GM23338 (cell line): Measurements from ENCODE around the gene YES1. TPM values are rescaled to one million over a fixed set of nuclear protein-coding genes. Genes with fewer than 3 reads are reported as not detected.

Source experiments
- ATAC-seq: fragments of 200-7000 bp; cut with Tn5 transposase; 3 replicates; pipeline ENCODE4 v1.9.1; 2020
- DNase-seq: peaks from one replicate; pipeline ENCODE4 v3.0.0-alpha.2; 2015; ENCODE audit warnings: low spot score
- H2AFZ ChIP-seq: fragments of 200-600 bp; sonication (generic); 2 replicates; pipeline ENCODE4 v1.8.0; 2016; ENCODE audit warnings: antibody characterized with exemption, mild to moderate bottlenecking, moderate library complexity
- H3F3A ChIP-seq: fragments of 200-600 bp; sonication (generic); replicated peaks from 2 replicates; pipeline ENCODE4 v1.8.0; 2017; ENCODE audit warnings: antibody characterized with exemption, mixed run types, low read depth
- H3K27ac ChIP-seq: fragments of 200-600 bp; sonication (generic); 2 replicates; pipeline ENCODE4 v1.6.1; 2016; ENCODE audit warnings: low read depth
- H3K27me3 ChIP-seq: fragments of 200-600 bp; sonication (generic); 2 replicates; pipeline ENCODE4 v1.8.0; 2016; ENCODE audit warnings: mild to moderate bottlenecking, mixed run types, moderate library complexity; ENCODE audit not compliant: insufficient read depth
- H3K36me3 ChIP-seq: fragments of 200-600 bp; sonication (generic); 2 replicates; pipeline ENCODE4 v1.8.0; 2016; ENCODE audit warnings: mild to moderate bottlenecking; ENCODE audit not compliant: insufficient read depth
- H3K4me1 ChIP-seq: fragments of 200-600 bp; sonication (generic); 2 replicates; pipeline ENCODE4 v1.8.0; 2016; ENCODE audit warnings: mild to moderate bottlenecking, moderate library complexity; ENCODE audit not compliant: insufficient read depth
- H3K4me2 ChIP-seq: fragments of 200-600 bp; sonication (generic); 2 replicates; pipeline ENCODE4 v1.7.1; 2017; ENCODE audit warnings: mixed run types
- H3K4me3 ChIP-seq: fragments of 200-600 bp; sonication (generic); 2 replicates; pipeline ENCODE4 v1.6.1; 2016; ENCODE audit warnings: mixed run types
- H3K79me2 ChIP-seq: fragments of 200-600 bp; sonication (generic); replicated peaks from 2 replicates; pipeline ENCODE4 v1.8.0; 2017; ENCODE audit warnings: mild to moderate bottlenecking; ENCODE audit not compliant: insufficient read depth
- H3K9me2 ChIP-seq: fragments of 200-600 bp; sonication (generic); 2 replicates; pipeline ENCODE4 v1.8.0; 2017; ENCODE audit not compliant: insufficient read depth
- H4K20me1 ChIP-seq: fragments of 200-600 bp; sonication (generic); replicated peaks from 2 replicates; pipeline ENCODE4 v1.8.0; 2017; ENCODE audit warnings: mild to moderate bottlenecking; ENCODE audit not compliant: insufficient read depth
- H3K27ac Mint-ChIP-seq: 2 replicates; pipeline ENCODE4 v1.8.0; 2020; ENCODE audit warnings: inconsistent platforms, mild to moderate bottlenecking, moderate library complexity, mixed read lengths
- H3K27me3 Mint-ChIP-seq: 3 replicates; pipeline ENCODE4 v1.8.0; 2022; ENCODE audit warnings: low read depth, mild to moderate bottlenecking, moderate library complexity, mixed read lengths, inconsistent platforms; ENCODE audit not compliant: insufficient read depth, poor library complexity
- H3K36me3 Mint-ChIP-seq: 3 replicates; pipeline ENCODE4 v1.8.0; 2021; ENCODE audit warnings: low read depth, mild to moderate bottlenecking, inconsistent platforms, moderate library complexity, mixed read lengths
- H3K4me1 Mint-ChIP-seq: 3 replicates; pipeline ENCODE4 v1.8.0; 2020; ENCODE audit warnings: mild to moderate bottlenecking, inconsistent platforms, mixed read lengths
- H3K4me3 Mint-ChIP-seq: 3 replicates; pipeline ENCODE4 v1.8.0; 2021; ENCODE audit warnings: moderate library complexity, mild to moderate bottlenecking, inconsistent platforms, mixed read lengths
- H3K9me3 Mint-ChIP-seq: 3 replicates; pipeline ENCODE4 v1.8.0; 2020; ENCODE audit warnings: moderate library complexity, mild to moderate bottlenecking, inconsistent platforms, mixed read lengths
- CREB1 ChIP-seq: fragments of 250-450 bp; sonication (Bioruptor Pico); IDR thresholded peaks from 2 replicates; pipeline ENCODE4 v1.5.0; 2020; ENCODE audit warnings: low read depth, mild to moderate bottlenecking, moderate library complexity
- EZH2 ChIP-seq: fragments of 200-600 bp; sonication (generic); IDR thresholded peaks from one replicate; pipeline ENCODE4 v1.8.0; 2017; ENCODE audit warnings: antibody characterized with exemption, mild to moderate bottlenecking, low read depth; ENCODE audit not compliant: unreplicated experiment
- EZH2phosphoT487 ChIP-seq: fragments of 200-600 bp; sonication (generic); IDR thresholded peaks from one replicate; pipeline ENCODE4 v1.8.1; 2018; ENCODE audit warnings: antibody characterized with exemption; ENCODE audit not compliant: unreplicated experiment
- JUNB ChIP-seq: IDR thresholded peaks from one replicate; pipeline ENCODE4 v1.6.1; 2016; ENCODE audit warnings: antibody characterized with exemption; ENCODE audit not compliant: unreplicated experiment
- NANOG ChIP-seq: IDR thresholded peaks from 2 replicates; pipeline ENCODE4 v1.6.1; 2016; ENCODE audit warnings: antibody characterized with exemption, borderline replicate concordance
- POLR2AphosphoS5 ChIP-seq: IDR thresholded peaks from 2 replicates; pipeline ENCODE4 v1.6.1; 2016; ENCODE audit warnings: antibody characterized with exemption, low read depth
- STAT1 ChIP-seq: IDR thresholded peaks from one replicate; pipeline ENCODE4 v1.6.1; 2016; ENCODE audit warnings: antibody characterized with exemption; ENCODE audit not compliant: unreplicated experiment
- ZNF114 ChIP-seq: fragments of 250-450 bp; sonication (Bioruptor Pico); IDR thresholded peaks from 2 replicates; pipeline ENCODE4 v1.5.0; 2020; ENCODE audit warnings: mild to moderate bottlenecking, moderate library complexity
- ZNF331 ChIP-seq: fragments of 250-450 bp; sonication (Bioruptor Pico); IDR thresholded peaks from 2 replicates; pipeline ENCODE4 v1.5.0; 2020; ENCODE audit warnings: low read depth, mild to moderate bottlenecking, moderate library complexity
- polyA plus RNA-seq: library from polyadenylated mRNA; unstranded; fragments of >200 nt; fragmentation: Nextera tagmentation; extraction: Ambion mirVana; gene quantifications from 2 replicates; pipeline ENCODE4 v1.2.1, GENCODE V29; 2016
- total RNA-seq: library from RNA; depleted of rRNA; stranded (reverse); fragments of >200 nt; shearing (Covaris generic); gene quantifications from 2 replicates; pipeline ENCODE4 v1.2.3, GENCODE V29; 2014
- TF ChIP-seq, protein P1 (sequence below): IDR thresholded peaks from 2 replicates; pipeline ENCODE4 v1.6.1; 2016; ENCODE audit warnings: antibody characterized with exemption
- TF ChIP-seq, protein P2 (sequence below): IDR thresholded peaks from one replicate; pipeline ENCODE4 v1.6.1; 2018; ENCODE audit warnings: antibody characterized with exemption; ENCODE audit not compliant: unreplicated experiment
- TF ChIP-seq, protein P3 (sequence below): fragments of 250-450 bp; sonication (Bioruptor Pico); IDR thresholded peaks from 2 replicates; pipeline ENCODE4 v1.5.0; 2020; ENCODE audit warnings: mild to moderate bottlenecking, moderate library complexity
- TF ChIP-seq, protein P4 (sequence below), 2 experiments: fragments of 200-600 bp in 1 of 2; sonication (generic) in 1 of 2; conservative IDR thresholded peaks; 2 replicates each; pipeline versions ENCODE4 v1.5.1 to v1.6.1; 2016 to 2017; ENCODE audit warnings: antibody characterized with exemption in 2 of 2, low read depth in 2 of 2, mild to moderate bottlenecking in 2 of 2, moderate library complexity in 1 of 2

The YES1 gene
- total and polyA plus RNA-seq, 2 experiments from 2014 or later: 25.4 to 327 TPM

DNA sequence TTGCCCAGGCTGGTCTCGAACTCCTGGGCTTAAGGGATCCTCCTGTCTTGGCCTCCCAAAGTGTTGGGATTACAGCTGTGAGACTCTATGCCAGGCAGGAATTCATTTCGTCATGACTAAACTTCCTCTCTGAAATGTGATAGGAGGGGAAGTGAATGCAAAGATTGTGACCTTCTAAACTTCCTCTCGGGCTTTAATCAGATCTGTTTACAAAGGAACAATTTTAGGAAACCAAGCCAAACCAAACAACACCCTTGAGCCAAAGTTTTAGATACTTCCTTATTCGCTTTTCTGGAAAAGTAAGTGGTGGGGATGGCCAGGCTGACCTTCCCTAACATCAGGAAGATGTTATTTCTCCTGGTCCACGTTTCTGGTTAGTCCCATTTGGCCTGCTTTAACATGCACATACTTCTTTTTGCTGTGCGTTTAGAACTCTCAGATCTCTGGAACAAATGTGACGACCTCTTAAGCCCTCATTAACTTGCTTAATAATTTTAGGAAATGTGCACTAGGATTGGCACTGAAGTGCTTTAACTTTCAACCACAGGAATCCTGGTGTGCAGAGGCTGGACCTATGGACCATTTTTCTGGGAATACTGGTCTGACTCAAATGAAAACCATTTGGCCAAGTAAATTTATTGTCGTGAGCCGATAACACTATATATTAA is 33.2 kb upstream of the YES1 start:
- no peaks in the 10 kb centered on the region for H3K36me3 Mint-ChIP-seq
- no peaks in the 10 kb centered on the region for H3K9me3 Mint-ChIP-seq
- Histone ChIP-seq H3K79me2 (no peaks in the 10 kb centered on the region), H3K4me3 (no peak overlapping the region), H3K36me3 (no peaks in the 10 kb centered on the region), H4K20me1 (no peaks in the 10 kb centered on the region; the same call in 1 of the 2 replicates), H3K4me1 (no peaks in the 10 kb centered on the region), H3K9me2 (no peaks in the 10 kb centered on the region), H3F3A (no peaks in the 10 kb centered on the region), H2AFZ (no peak overlapping the region), H3K27me3 (peaks cover 27% of the 10 kb centered on the region), H3K4me2 (no peak overlapping the region), H3K27ac (no peak overlapping the region)
- peaks cover 21% of the 10 kb centered on the region for H3K27me3 Mint-ChIP-seq
- no peak for TF ChIP-seq NANOG
- TF ChIP-seq, protein P1, sequence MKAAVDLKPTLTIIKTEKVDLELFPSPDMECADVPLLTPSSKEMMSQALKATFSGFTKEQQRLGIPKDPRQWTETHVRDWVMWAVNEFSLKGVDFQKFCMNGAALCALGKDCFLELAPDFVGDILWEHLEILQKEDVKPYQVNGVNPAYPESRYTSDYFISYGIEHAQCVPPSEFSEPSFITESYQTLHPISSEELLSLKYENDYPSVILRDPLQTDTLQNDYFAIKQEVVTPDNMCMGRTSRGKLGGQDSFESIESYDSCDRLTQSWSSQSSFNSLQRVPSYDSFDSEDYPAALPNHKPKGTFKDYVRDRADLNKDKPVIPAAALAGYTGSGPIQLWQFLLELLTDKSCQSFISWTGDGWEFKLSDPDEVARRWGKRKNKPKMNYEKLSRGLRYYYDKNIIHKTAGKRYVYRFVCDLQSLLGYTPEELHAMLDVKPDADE: no peak
- TF ChIP-seq POLR2AphosphoS5: no peak
- TF ChIP-seq ZNF331 (CRISPR knock-in tag): no peak
- TF ChIP-seq EZH2phosphoT487: no peak
- TF ChIP-seq ZNF114 (CRISPR knock-in tag): no peak
- TF ChIP-seq, protein P2, sequence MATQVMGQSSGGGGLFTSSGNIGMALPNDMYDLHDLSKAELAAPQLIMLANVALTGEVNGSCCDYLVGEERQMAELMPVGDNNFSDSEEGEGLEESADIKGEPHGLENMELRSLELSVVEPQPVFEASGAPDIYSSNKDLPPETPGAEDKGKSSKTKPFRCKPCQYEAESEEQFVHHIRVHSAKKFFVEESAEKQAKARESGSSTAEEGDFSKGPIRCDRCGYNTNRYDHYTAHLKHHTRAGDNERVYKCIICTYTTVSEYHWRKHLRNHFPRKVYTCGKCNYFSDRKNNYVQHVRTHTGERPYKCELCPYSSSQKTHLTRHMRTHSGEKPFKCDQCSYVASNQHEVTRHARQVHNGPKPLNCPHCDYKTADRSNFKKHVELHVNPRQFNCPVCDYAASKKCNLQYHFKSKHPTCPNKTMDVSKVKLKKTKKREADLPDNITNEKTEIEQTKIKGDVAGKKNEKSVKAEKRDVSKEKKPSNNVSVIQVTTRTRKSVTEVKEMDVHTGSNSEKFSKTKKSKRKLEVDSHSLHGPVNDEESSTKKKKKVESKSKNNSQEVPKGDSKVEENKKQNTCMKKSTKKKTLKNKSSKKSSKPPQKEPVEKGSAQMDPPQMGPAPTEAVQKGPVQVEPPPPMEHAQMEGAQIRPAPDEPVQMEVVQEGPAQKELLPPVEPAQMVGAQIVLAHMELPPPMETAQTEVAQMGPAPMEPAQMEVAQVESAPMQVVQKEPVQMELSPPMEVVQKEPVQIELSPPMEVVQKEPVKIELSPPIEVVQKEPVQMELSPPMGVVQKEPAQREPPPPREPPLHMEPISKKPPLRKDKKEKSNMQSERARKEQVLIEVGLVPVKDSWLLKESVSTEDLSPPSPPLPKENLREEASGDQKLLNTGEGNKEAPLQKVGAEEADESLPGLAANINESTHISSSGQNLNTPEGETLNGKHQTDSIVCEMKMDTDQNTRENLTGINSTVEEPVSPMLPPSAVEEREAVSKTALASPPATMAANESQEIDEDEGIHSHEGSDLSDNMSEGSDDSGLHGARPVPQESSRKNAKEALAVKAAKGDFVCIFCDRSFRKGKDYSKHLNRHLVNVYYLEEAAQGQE: no peak
- TF ChIP-seq CREB1 (CRISPR knock-in tag): no peak
- no peak for TF ChIP-seq JUNB
- TF ChIP-seq, protein P3, sequence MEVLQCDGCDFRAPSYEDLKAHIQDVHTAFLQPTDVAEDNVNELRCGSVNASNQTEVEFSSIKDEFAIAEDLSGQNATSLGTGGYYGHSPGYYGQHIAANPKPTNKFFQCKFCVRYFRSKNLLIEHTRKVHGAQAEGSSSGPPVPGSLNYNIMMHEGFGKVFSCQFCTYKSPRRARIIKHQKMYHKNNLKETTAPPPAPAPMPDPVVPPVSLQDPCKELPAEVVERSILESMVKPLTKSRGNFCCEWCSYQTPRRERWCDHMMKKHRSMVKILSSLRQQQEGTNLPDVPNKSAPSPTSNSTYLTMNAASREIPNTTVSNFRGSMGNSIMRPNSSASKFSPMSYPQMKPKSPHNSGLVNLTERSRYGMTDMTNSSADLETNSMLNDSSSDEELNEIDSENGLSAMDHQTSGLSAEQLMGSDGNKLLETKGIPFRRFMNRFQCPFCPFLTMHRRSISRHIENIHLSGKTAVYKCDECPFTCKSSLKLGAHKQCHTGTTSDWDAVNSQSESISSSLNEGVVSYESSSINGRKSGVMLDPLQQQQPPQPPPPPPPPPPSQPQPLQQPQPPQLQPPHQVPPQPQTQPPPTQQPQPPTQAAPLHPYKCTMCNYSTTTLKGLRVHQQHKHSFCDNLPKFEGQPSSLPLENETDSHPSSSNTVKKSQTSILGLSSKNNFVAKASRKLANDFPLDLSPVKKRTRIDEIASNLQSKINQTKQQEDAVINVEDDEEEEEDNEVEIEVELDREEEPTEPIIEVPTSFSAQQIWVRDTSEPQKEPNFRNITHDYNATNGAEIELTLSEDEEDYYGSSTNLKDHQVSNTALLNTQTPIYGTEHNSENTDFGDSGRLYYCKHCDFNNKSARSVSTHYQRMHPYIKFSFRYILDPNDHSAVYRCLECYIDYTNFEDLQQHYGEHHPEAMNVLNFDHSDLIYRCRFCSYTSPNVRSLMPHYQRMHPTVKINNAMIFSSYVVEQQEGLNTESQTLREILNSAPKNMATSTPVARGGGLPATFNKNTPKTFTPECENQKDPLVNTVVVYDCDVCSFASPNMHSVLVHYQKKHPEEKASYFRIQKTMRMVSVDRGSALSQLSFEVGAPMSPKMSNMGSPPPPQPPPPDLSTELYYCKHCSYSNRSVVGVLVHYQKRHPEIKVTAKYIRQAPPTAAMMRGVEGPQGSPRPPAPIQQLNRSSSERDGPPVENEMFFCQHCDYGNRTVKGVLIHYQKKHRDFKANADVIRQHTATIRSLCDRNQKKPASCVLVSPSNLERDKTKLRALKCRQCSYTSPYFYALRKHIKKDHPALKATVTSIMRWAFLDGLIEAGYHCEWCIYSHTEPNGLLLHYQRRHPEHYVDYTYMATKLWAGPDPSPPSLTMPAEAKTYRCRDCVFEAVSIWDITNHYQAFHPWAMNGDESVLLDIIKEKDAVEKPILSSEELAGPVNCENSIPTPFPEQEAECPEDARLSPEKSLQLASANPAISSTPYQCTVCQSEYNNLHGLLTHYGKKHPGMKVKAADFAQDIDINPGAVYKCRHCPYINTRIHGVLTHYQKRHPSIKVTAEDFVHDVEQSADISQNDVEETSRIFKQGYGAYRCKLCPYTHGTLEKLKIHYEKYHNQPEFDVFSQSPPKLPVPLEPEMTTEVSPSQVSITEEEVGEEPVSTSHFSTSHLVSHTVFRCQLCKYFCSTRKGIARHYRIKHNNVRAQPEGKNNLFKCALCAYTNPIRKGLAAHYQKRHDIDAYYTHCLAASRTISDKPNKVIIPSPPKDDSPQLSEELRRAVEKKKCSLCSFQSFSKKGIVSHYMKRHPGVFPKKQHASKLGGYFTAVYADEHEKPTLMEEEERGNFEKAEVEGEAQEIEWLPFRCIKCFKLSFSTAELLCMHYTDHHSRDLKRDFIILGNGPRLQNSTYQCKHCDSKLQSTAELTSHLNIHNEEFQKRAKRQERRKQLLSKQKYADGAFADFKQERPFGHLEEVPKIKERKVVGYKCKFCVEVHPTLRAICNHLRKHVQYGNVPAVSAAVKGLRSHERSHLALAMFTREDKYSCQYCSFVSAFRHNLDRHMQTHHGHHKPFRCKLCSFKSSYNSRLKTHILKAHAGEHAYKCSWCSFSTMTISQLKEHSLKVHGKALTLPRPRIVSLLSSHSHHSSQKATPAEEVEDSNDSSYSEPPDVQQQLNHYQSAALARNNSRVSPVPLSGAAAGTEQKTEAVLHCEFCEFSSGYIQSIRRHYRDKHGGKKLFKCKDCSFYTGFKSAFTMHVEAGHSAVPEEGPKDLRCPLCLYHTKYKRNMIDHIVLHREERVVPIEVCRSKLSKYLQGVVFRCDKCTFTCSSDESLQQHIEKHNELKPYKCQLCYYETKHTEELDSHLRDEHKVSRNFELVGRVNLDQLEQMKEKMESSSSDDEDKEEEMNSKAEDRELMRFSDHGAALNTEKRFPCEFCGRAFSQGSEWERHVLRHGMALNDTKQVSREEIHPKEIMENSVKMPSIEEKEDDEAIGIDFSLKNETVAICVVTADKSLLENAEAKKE (CRISPR knock-in tag): no peak
- no peak for TF ChIP-seq STAT1
- no peak for TF ChIP-seq EZH2
- TF ChIP-seq, protein P4, sequence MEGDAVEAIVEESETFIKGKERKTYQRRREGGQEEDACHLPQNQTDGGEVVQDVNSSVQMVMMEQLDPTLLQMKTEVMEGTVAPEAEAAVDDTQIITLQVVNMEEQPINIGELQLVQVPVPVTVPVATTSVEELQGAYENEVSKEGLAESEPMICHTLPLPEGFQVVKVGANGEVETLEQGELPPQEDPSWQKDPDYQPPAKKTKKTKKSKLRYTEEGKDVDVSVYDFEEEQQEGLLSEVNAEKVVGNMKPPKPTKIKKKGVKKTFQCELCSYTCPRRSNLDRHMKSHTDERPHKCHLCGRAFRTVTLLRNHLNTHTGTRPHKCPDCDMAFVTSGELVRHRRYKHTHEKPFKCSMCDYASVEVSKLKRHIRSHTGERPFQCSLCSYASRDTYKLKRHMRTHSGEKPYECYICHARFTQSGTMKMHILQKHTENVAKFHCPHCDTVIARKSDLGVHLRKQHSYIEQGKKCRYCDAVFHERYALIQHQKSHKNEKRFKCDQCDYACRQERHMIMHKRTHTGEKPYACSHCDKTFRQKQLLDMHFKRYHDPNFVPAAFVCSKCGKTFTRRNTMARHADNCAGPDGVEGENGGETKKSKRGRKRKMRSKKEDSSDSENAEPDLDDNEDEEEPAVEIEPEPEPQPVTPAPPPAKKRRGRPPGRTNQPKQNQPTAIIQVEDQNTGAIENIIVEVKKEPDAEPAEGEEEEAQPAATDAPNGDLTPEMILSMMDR (conservative IDR thresholded peaks at IDR 0.05; ENCODE audit: low read depth in 2 of 2): no peak
- DNase-seq: no peak
- peaks cover 3% of the 10 kb centered on the region; the same call in 1 of the 3 replicates for H3K4me1 Mint-ChIP-seq
- H3K27ac Mint-ChIP-seq: no peak overlapping the region
- no peak overlapping the region for H3K4me3 Mint-ChIP-seq
- ATAC-seq: no peak
